HEK293T (cell line): ENCODE data around the gene OPA3.

Experiments used
- BHLHE40 ChIP-seq: fragments of 450-650 bp; IDR thresholded peaks from 2 replicates; pipeline ENCODE4 v1.6.1; 2016; ENCODE audit warnings: mild to moderate bottlenecking, moderate library complexity, borderline replicate concordance
- SP1 ChIP-seq: fragments of 450-650 bp; IDR thresholded peaks from 2 replicates; pipeline ENCODE4 v1.6.1; 2017

DNA sequence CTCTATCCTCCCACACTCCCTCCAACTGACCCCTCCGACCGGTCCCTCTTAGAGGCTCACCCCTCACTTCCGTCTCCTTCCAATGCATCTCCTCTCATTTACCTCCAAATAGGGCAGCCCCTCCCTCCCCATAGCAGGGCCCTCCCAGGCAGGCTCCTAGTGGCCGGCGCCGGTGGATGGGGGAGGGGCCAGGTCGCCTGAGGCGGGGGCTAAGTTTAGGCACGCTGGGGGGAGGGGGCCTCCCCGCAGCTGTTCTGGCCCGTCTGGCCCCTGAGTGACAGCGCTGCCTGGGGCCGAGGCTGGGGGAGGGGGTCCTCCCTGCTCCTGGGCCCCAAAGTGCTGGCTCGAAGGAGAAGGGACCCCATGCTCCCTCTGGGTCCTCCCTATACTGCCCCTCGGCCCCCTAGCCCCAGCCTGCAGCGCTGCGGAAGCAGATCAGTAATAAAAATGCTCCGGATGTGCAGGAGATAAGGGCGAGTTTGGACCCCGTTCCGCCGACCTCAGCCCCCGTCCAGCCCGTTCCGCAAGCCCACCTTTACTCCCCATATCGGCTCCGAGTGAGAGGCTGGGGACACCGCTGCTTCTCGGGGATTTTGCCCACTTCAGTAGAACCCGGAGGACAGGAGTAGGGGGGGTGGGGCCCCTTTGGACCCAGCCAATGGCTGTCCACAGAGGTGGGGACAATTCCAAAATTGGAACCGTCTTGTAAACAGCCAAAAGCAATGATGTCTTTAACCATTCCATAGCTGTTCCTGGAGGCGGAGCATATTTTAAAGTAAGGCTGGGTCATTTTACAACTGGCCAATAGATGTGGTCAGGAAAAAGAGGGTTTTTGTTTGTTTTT lies 91.8 kb downstream of the OPA3 start:
- TF ChIP-seq SP1: no peak
- no peak for TF ChIP-seq BHLHE40
